Esophagus muscularis mucosa (tissue), 4 donors: Measurements from ENCODE around the gene MTG1. TPM values are rescaled to one million over a fixed set of nuclear protein-coding genes. Genes with fewer than 3 reads are reported as not detected.

Source experiments
- DNase-seq: peaks from one replicate; pipeline ENCODE4 v3.0.0-alpha.2; 2017; ENCODE audit errors: extremely low spot score
- H3K27ac ChIP-seq, 4 donors: fragments of 200-600 bp; sonication (generic); replicated peaks in 1 of 4; 1 replicate in 3 of 4; 2 replicates in 1 of 4; pipeline ENCODE4 v1.5.1; 2016 to 2019; ENCODE audit warnings: mild to moderate bottlenecking in 1 of 4
- H3K27me3 ChIP-seq, 4 donors: fragments of 200-600 bp; sonication (generic); one replicate each; pipeline versions ENCODE4 v1.5.1 to v1.6.0; 2016 to 2019
- H3K36me3 ChIP-seq, 4 donors: fragments of 200-600 bp; sonication (generic); one replicate each; pipeline ENCODE4 v1.5.1; 2016 to 2019
- H3K4me1 ChIP-seq, 4 donors: fragments of 200-600 bp; sonication (generic); one replicate each; pipeline ENCODE4 v1.5.1; 2016 to 2019
- H3K4me3 ChIP-seq, 4 donors: fragments of 200-600 bp; sonication (generic); 1 replicate in 2 of 4; 2 replicates in 2 of 4; pipeline ENCODE4 v1.5.1; 2016 to 2019; ENCODE audit warnings: mild to moderate bottlenecking in 4 of 4, moderate library complexity in 1 of 4
- H3K9me3 ChIP-seq, 4 donors: fragments of 200-600 bp; sonication (generic); 1 replicate in 3 of 4; 2 replicates in 1 of 4; pipeline ENCODE4 v1.5.1; 2016 to 2019
- CTCF ChIP-seq, 3 experiments: fragments of 200-600 bp in 2 of 3; fragments of 450-650 bp in 1 of 3; sonication (generic) in 2 of 3; IDR thresholded peaks; one replicate each; pipeline ENCODE4 v1.5.1; 2017 to 2019; ENCODE audit warnings: antibody characterized with exemption in 3 of 3, mild to moderate bottlenecking in 2 of 3, moderate library complexity in 1 of 3
- EP300 ChIP-seq: sonication (generic); formaldehyde crosslinking; IDR thresholded peaks from one replicate; pipeline ENCODE4 v1.6.1; 2017; ENCODE audit warnings: antibody characterized with exemption
- POLR2A ChIP-seq: fragments of 450-650 bp; IDR thresholded peaks from one replicate; pipeline ENCODE4 v1.6.1; 2017; ENCODE audit warnings: antibody characterized with exemption, moderate library complexity, mild to moderate bottlenecking, low read depth
- POLR2AphosphoS5 ChIP-seq, 2 donors: sonication (generic); formaldehyde crosslinking; IDR thresholded peaks; one replicate each; pipeline ENCODE4 v1.6.1; 2017; ENCODE audit warnings: antibody characterized with exemption in 2 of 2
- WGBS: methylation state at CpG from one replicate; pipeline ENCODE4 v1.1.5; 2018; 5-methylcytosine and 5-hydroxymethylcytosine counted together
- intact Hi-C: fragments of 100-400 bp; cut with DNase I; formaldehyde crosslinking; loops from one replicate; pipeline ENCODE4 v1.15.1; 2023
- total RNA-seq, 4 donors: library from RNA; depleted of rRNA; stranded (reverse); fragments of >200 nt; gene quantifications; one replicate each; pipeline versions ENCODE4 v1.1.0 to v1.2.1, GENCODE V29; 2016

The MTG1 gene
- total RNA-seq, 4 donors from 2014 or later = 12.6 to 23.6 (median 15.9) TPM

- no peaks in the 10 kb centered on the region for H3K9me3 ChIP-seq
- peaks cover 21 to 49% (median 40%) of the 10 kb centered on the region in 4 donors for H3K4me1 ChIP-seq
- no peak for DNase-seq
- WGBS = 92% methylated on average over 8 of the region's 30 CpGs
- H3K4me3 ChIP-seq = peak overlapping the region in 2 of 4 donors; percentile 82 to 92
- peaks cover 0 to 11% (median 5%) of the 10 kb centered on the region in 4 donors for H3K36me3 ChIP-seq
- intact Hi-C loops = loop anchor here (5.0 kb wide), 1 partner anchor 65 kb away; no protein-coding TSS in a partner anchor
- H3K27ac ChIP-seq = peak overlapping the region in 2 of 4 donors; percentile 80 to 81
- no peak for TF ChIP-seq POLR2A
- TF ChIP-seq CTCF (IDR thresholded peaks at IDR 0.05) = no peak
- no peak for TF ChIP-seq POLR2AphosphoS5 (IDR thresholded peaks at IDR 0.05)
- TF ChIP-seq EP300 = no peak
- H3K27me3 ChIP-seq = no peaks in the 10 kb centered on the region
Observed at GRCh38 chr10:133377025-133377817, 16.7 kb upstream of the MTG1 start.

GRCh38 chr10:133377818-133378250 lies 16.1 kb upstream of the MTG1 start:
- WGBS = 0% methylated on average over 5 of the region's 20 CpGs
- Histone ChIP-seq H3K27me3 (no peaks in the 10 kb centered on the region), H3K27ac (peak overlapping the region; percentile 80 to 89 (median 84)), H3K36me3 (peaks cover 0 to 15% (median 8%) of the 10 kb centered on the region in 4 donors), H3K9me3 (no peaks in the 10 kb centered on the region), H3K4me3 (peak overlapping the region; percentile 74 to 93 (median 87)), H3K4me1 (peaks cover 16 to 44% (median 36%) of the 10 kb centered on the region in 4 donors)
- DNase-seq = no peak
- intact Hi-C loops = loop anchor here (5.0 kb wide), 1 partner anchor 66 kb away; no protein-coding TSS in a partner anchor
- TF ChIP-seq POLR2A = no peak
- no peak for TF ChIP-seq CTCF (IDR thresholded peaks at IDR 0.05)
- TF ChIP-seq EP300 = no peak
- TF ChIP-seq POLR2AphosphoS5 (IDR thresholded peaks at IDR 0.05) = no peak

GRCh38 chr10:133378251-133379096 lies 15.5 kb upstream of the MTG1 start:
- H3K4me1 ChIP-seq = peaks cover 16 to 44% (median 36%) of the 10 kb centered on the region in 4 donors
- peak overlapping the region; percentile 80 to 89 (median 84) for H3K27ac ChIP-seq
- peaks cover 0 to 19% (median 8%) of the 10 kb centered on the region in 4 donors for H3K36me3 ChIP-seq
- H3K4me3 ChIP-seq = peak overlapping the region; percentile 74 to 93 (median 87)
- no peak for DNase-seq
- no peaks in the 10 kb centered on the region for H3K9me3 ChIP-seq
- TF ChIP-seq EP300 = no peak
- peak in 1 of 3 experiments; percentile 4 for TF ChIP-seq CTCF (IDR thresholded peaks at IDR 0.05)
- peak in 1 of 2 donors; percentile 55 for TF ChIP-seq POLR2AphosphoS5 (IDR thresholded peaks at IDR 0.05)
- H3K27me3 ChIP-seq = no peaks in the 10 kb centered on the region
- 0% methylated on average over 25 of the region's 90 CpGs for WGBS
- intact Hi-C loops = loop anchor here (5.0 kb wide), 1 partner anchor 66 kb away; no protein-coding TSS in a partner anchor

GRCh38 chr10:133379152-133379800 lies 14.7 kb upstream of the MTG1 start, which contains the start of gene PAOX:
Gene PAOX, plus strand, starts transcription at chr10:133379262. Its CDS starts 55 bp downstream, at chr10:133379317.
- 7% methylated on average over 18 of the region's 78 CpGs for WGBS
- Histone ChIP-seq H3K4me1 (peaks cover 12 to 38% (median 30%) of the 10 kb centered on the region in 4 donors), H3K36me3 (peaks cover 0 to 27% (median 11%) of the 10 kb centered on the region in 4 donors), H3K9me3 (no peaks in the 10 kb centered on the region), H3K27ac (peak within 1 kb of the TSS; percentile 80 to 89 (median 86)), H3K27me3 (no peaks in the 10 kb centered on the region), H3K4me3 (peak within 1 kb of the TSS; percentile 74 to 93 (median 87))
- no peak for DNase-seq
- intact Hi-C loops = loop anchor here (5.0 kb wide), 1 partner anchor 67 kb away; no protein-coding TSS in a partner anchor
- TF ChIP-seq CTCF (IDR thresholded peaks at IDR 0.05) (no peak), POLR2A (no peak), POLR2AphosphoS5 (IDR thresholded peaks at IDR 0.05) (peak in 1 of 2 donors; percentile 62), EP300 (no peak)
